Smooth muscle cell (in vitro differentiated cells): ENCODE results near the gene HS1BP3. TPM values are rescaled to one million over a fixed set of nuclear protein-coding genes. Genes with fewer than 3 reads are reported as not detected.
A peak's percentile ranks its signal among the peaks of the same experiment; 100 is the strongest.

Experiments
- DNase-seq: peaks from one replicate; lab custom pipeline; 2025; ENCODE audit not compliant: unreplicated experiment; lab: John Stamatoyannopoulos, UW
- H2AFZ ChIP-seq: fragments of 200-600 bp; sonication (generic); 2 replicates; pipeline ENCODE4 v1.6.0; 2016; ENCODE audit warnings: antibody characterized with exemption, low read depth, mild to moderate bottlenecking
- H3F3A ChIP-seq: fragments of 200-600 bp; sonication (generic); 2 replicates; pipeline ENCODE4 v1.6.0; 2017; ENCODE audit warnings: antibody characterized with exemption, low read depth
- H3K27ac ChIP-seq: fragments of 200-600 bp; sonication (generic); 2 replicates; pipeline ENCODE4 v1.5.1; 2016; ENCODE audit warnings: low read depth, mild to moderate bottlenecking
- H3K27me3 ChIP-seq: fragments of 200-600 bp; sonication (generic); 2 replicates; pipeline ENCODE4 v1.6.1; 2016; ENCODE audit warnings: low read depth, mild to moderate bottlenecking
- H3K36me3 ChIP-seq: fragments of 200-600 bp; sonication (generic); 2 replicates; pipeline ENCODE4 v1.5.1; 2016; ENCODE audit warnings: low read depth
- H3K4me1 ChIP-seq: fragments of 200-600 bp; sonication (generic); 2 replicates; pipeline ENCODE4 v1.5.1; 2016; ENCODE audit warnings: low read depth
- H3K4me2 ChIP-seq: fragments of 200-600 bp; sonication (generic); 2 replicates; pipeline ENCODE4 v1.6.0; 2016; ENCODE audit warnings: mild to moderate bottlenecking
- H3K4me3 ChIP-seq: fragments of 200-600 bp; sonication (generic); 2 replicates; pipeline ENCODE4 v1.5.1; 2016; ENCODE audit warnings: mild to moderate bottlenecking
- H3K79me2 ChIP-seq: fragments of 200-600 bp; sonication (generic); 2 replicates; pipeline ENCODE4 v1.6.0; 2016; ENCODE audit warnings: low read depth, mild to moderate bottlenecking
- H3K9ac ChIP-seq: fragments of 200-600 bp; sonication (generic); 2 replicates; pipeline ENCODE4 v1.6.0; 2016; ENCODE audit warnings: low read depth
- H3K9me3 ChIP-seq: fragments of 200-600 bp; sonication (generic); replicated peaks from 2 replicates; pipeline ENCODE4 v1.5.1; 2016; ENCODE audit warnings: low read depth
- H4K20me1 ChIP-seq: fragments of 200-600 bp; sonication (generic); 2 replicates; pipeline ENCODE4 v1.6.0; 2016; ENCODE audit warnings: low read depth
- CTCF ChIP-seq: fragments of 200-600 bp; sonication (generic); IDR thresholded peaks from 2 replicates; pipeline ENCODE4 v1.5.1; 2017; ENCODE audit warnings: borderline replicate concordance, mild to moderate bottlenecking, antibody characterized with exemption; ENCODE audit not compliant: insufficient read depth, poor library complexity, severe bottlenecking
- WGBS: methylation state at CpG from one replicate; pipeline ENCODE4 v1.1.7; 2016; ENCODE audit warnings: low lambda C conversion rate; 5-methylcytosine and 5-hydroxymethylcytosine counted together
- polyA plus RNA-seq: library from polyadenylated mRNA; unstranded; fragments of >200 nt; fragmentation: Nextera tagmentation; extraction: Ambion mirVana; gene quantifications from 2 replicates; pipeline ENCODE4 v1.2.1, GENCODE V29; 2016
- total RNA-seq: library from RNA; depleted of rRNA; stranded (reverse); fragments of >200 nt; gene quantifications from 2 replicates; pipeline ENCODE4 v1.2.3, GENCODE V29; 2014

The HS1BP3 gene
- total and polyA plus RNA-seq, 2 experiments from 2014 or later, result 9.3 to 20.4 TPM

- H2AFZ ChIP-seq, result no peak overlapping the region
- 71% methylated on average over 7 of the region's 7 CpGs for WGBS
- peaks cover 4% of the 10 kb centered on the region for H3K4me1 ChIP-seq
- peak overlapping the region; percentile 80 for H3K27ac ChIP-seq
- TF ChIP-seq CTCF, result no peak
- H4K20me1 ChIP-seq, result no peaks in the 10 kb centered on the region
- H3F3A ChIP-seq, result peaks cover 8% of the 10 kb centered on the region
- no peaks in the 10 kb centered on the region for H3K27me3 ChIP-seq
- H3K9ac ChIP-seq, result peak overlapping the region; percentile 25
- H3K79me2 ChIP-seq, result no peaks in the 10 kb centered on the region
- no peak overlapping the region for H3K4me3 ChIP-seq
- H3K9me3 ChIP-seq, result no peaks in the 10 kb centered on the region
- DNase-seq, result no peak
- H3K36me3 ChIP-seq, result no peaks in the 10 kb centered on the region
- H3K4me2 ChIP-seq, result no peak overlapping the region
These were observed 81.3 kb downstream of the HS1BP3 start for GRCh38 chr2:20569464-20570223.

- Histone ChIP-seq H3F3A (peaks cover 8% of the 10 kb centered on the region), H3K79me2 (no peaks in the 10 kb centered on the region), H4K20me1 (no peaks in the 10 kb centered on the region), H3K27me3 (no peaks in the 10 kb centered on the region), H3K9me3 (no peaks in the 10 kb centered on the region), H3K4me2 (peak overlapping the region; percentile 33), H3K36me3 (no peaks in the 10 kb centered on the region), H3K27ac (peak overlapping the region; percentile 80), H2AFZ (peak overlapping the region; percentile 14), H3K9ac (peak overlapping the region; percentile 25), H3K4me3 (no peak overlapping the region), H3K4me1 (peaks cover 4% of the 10 kb centered on the region)
- no peak for DNase-seq
- TF ChIP-seq CTCF, result no peak
- WGBS, result 66% methylated on average over 13 of the region's 13 CpGs
These were observed 82.1 kb downstream of the HS1BP3 start for GRCh38 chr2:20568501-20569463.

DNA sequence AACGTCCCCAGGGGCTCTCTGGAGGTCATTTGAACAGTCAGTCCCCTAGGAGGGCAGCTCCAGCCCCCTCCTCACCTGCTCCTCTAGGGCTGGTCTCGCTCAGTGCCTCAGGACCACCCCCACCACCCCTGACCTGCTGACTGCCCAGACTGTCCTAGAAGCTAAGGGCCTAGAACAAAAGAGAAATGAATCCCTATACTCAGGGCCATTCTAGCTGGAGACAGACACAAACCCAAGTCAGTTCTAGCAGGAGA lies 83.0 kb downstream of the HS1BP3 start:
- no peak for DNase-seq
- Histone ChIP-seq H3K27ac (no peak overlapping the region), H4K20me1 (no peaks in the 10 kb centered on the region), H3K4me2 (no peak overlapping the region), H3K79me2 (no peaks in the 10 kb centered on the region), H3K36me3 (no peaks in the 10 kb centered on the region), H2AFZ (no peak overlapping the region), H3F3A (peaks cover 8% of the 10 kb centered on the region), H3K9me3 (no peaks in the 10 kb centered on the region), H3K9ac (no peak overlapping the region), H3K4me3 (no peak overlapping the region), H3K4me1 (peaks cover 4% of the 10 kb centered on the region), H3K27me3 (no peaks in the 10 kb centered on the region)
- 78% methylated on average over 2 of the region's 2 CpGs for WGBS
- no peak for TF ChIP-seq CTCF

Other genes starting within 250 kb of the HS1BP3 start
- gene RHOB, start 204.0 kb downstream of the HS1BP3 start, total RNA-seq, result 218 and 231 TPM in 2 replicates
- 75.9 and 78.1 TPM in 2 replicates for gene RHOB, start 204.0 kb downstream of the HS1BP3 start, polyA plus RNA-seq
- gene GDF7, start 16.0 kb upstream of the HS1BP3 start, total RNA-seq, result under 0.01 and 0.27 TPM in 2 replicates
- not detected in 2 replicates for gene GDF7, start 16.0 kb upstream of the HS1BP3 start, polyA plus RNA-seq
- 15.7 and 50.8 TPM in 2 replicates for gene LDAH, start 172.0 kb upstream of the HS1BP3 start, total RNA-seq
- gene LDAH, start 172.0 kb upstream of the HS1BP3 start, polyA plus RNA-seq, result 14.6 and 14.9 TPM in 2 replicates